GM23338 (cell line): ENCODE data around the gene KLC3.

Experiments
- CTCF ChIP-seq, 2 experiments: fragments of 200-600 bp in 1 of 2; sonication (generic) in 1 of 2; conservative IDR thresholded peaks; 2 replicates each; pipeline versions ENCODE4 v1.5.1 to v1.6.1; 2016 to 2017; ENCODE audit warnings: antibody characterized with exemption in 2 of 2, low read depth in 2 of 2, mild to moderate bottlenecking in 2 of 2, moderate library complexity in 1 of 2
- EZH2 ChIP-seq: fragments of 200-600 bp; sonication (generic); IDR thresholded peaks from one replicate; pipeline ENCODE4 v1.8.0; 2017; ENCODE audit warnings: antibody characterized with exemption, mild to moderate bottlenecking, low read depth; ENCODE audit not compliant: unreplicated experiment
- EZH2phosphoT487 ChIP-seq: fragments of 200-600 bp; sonication (generic); IDR thresholded peaks from one replicate; pipeline ENCODE4 v1.8.1; 2018; ENCODE audit warnings: antibody characterized with exemption; ENCODE audit not compliant: unreplicated experiment
- JUNB ChIP-seq: IDR thresholded peaks from one replicate; pipeline ENCODE4 v1.6.1; 2016; ENCODE audit warnings: antibody characterized with exemption; ENCODE audit not compliant: unreplicated experiment
- POLR2AphosphoS5 ChIP-seq: IDR thresholded peaks from 2 replicates; pipeline ENCODE4 v1.6.1; 2016; ENCODE audit warnings: antibody characterized with exemption, low read depth
- ZNF462 ChIP-seq: fragments of 250-450 bp; sonication (Bioruptor Pico); IDR thresholded peaks from 2 replicates; pipeline ENCODE4 v1.5.0; 2020; ENCODE audit warnings: mild to moderate bottlenecking, moderate library complexity
- TF ChIP-seq, protein P1 (sequence below): IDR thresholded peaks from one replicate; pipeline ENCODE4 v1.6.1; 2018; ENCODE audit warnings: antibody characterized with exemption; ENCODE audit not compliant: unreplicated experiment

DNA sequence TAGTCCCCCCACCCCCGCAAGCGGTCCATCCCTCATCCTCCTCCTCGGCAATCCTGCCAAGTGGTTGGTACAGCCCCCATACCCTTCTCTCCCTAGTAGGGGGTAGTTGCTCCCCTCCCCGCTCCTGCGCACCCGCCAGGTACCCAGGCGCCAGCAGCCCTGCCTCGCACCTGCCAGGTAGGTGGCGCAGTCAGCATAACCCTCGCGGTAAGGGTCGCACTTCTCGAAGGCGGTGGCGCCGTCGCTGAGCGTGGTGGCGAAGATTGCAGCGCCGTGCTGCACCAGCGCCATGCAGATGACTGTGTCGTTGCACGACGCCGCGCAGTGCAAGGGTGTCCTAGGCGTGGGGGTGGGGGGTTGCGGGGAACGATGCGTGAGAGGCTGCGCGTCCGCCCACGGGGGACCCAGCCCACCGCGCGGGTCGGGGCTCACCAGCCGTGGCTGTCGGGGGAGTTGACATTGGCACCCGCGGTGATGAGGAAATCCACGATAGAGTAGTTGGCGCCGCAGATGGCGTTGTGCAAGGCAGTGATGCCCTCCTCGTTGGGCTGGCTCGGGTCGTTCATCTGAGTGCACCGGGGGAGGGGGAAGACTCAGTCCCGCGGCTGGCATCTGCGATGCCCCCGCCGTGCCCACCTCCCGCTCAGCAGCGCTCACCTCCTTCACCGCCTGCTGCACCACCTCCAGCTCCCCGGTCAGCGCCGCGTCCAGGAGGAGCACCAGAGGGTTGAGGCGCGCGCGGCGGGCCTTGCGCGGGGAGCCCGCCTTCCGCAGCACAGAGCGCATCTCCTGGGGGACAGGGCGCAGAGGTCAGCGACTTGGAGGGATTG is 45.1 kb downstream of the KLC3 start:
- TF ChIP-seq CTCF (conservative IDR thresholded peaks at IDR 0.05; ENCODE audit: low read depth in 2 of 2) (peak; percentile 38 to 80; a peak in 3 of 4 replicates), POLR2AphosphoS5 (no peak), EZH2 (no peak), JUNB (no peak), ZNF462 (CRISPR knock-in tag) (no peak), EZH2phosphoT487 (no peak)
- TF ChIP-seq, protein P1, sequence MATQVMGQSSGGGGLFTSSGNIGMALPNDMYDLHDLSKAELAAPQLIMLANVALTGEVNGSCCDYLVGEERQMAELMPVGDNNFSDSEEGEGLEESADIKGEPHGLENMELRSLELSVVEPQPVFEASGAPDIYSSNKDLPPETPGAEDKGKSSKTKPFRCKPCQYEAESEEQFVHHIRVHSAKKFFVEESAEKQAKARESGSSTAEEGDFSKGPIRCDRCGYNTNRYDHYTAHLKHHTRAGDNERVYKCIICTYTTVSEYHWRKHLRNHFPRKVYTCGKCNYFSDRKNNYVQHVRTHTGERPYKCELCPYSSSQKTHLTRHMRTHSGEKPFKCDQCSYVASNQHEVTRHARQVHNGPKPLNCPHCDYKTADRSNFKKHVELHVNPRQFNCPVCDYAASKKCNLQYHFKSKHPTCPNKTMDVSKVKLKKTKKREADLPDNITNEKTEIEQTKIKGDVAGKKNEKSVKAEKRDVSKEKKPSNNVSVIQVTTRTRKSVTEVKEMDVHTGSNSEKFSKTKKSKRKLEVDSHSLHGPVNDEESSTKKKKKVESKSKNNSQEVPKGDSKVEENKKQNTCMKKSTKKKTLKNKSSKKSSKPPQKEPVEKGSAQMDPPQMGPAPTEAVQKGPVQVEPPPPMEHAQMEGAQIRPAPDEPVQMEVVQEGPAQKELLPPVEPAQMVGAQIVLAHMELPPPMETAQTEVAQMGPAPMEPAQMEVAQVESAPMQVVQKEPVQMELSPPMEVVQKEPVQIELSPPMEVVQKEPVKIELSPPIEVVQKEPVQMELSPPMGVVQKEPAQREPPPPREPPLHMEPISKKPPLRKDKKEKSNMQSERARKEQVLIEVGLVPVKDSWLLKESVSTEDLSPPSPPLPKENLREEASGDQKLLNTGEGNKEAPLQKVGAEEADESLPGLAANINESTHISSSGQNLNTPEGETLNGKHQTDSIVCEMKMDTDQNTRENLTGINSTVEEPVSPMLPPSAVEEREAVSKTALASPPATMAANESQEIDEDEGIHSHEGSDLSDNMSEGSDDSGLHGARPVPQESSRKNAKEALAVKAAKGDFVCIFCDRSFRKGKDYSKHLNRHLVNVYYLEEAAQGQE, result no peak
